NK-92 (cell line): ENCODE data around the gene C20orf141.
"Not testable (repeated sequence)": the region's sequence is repeated elsewhere in the genome, so short reads cannot be mapped to it uniquely, and the experiment has no call there.

ENCODE experiments used
- DNase-seq: peaks from one replicate; lab custom pipeline; 2025; ENCODE audit not compliant: unreplicated experiment; lab: John Stamatoyannopoulos, UW

Gene C20orf141

DNA sequence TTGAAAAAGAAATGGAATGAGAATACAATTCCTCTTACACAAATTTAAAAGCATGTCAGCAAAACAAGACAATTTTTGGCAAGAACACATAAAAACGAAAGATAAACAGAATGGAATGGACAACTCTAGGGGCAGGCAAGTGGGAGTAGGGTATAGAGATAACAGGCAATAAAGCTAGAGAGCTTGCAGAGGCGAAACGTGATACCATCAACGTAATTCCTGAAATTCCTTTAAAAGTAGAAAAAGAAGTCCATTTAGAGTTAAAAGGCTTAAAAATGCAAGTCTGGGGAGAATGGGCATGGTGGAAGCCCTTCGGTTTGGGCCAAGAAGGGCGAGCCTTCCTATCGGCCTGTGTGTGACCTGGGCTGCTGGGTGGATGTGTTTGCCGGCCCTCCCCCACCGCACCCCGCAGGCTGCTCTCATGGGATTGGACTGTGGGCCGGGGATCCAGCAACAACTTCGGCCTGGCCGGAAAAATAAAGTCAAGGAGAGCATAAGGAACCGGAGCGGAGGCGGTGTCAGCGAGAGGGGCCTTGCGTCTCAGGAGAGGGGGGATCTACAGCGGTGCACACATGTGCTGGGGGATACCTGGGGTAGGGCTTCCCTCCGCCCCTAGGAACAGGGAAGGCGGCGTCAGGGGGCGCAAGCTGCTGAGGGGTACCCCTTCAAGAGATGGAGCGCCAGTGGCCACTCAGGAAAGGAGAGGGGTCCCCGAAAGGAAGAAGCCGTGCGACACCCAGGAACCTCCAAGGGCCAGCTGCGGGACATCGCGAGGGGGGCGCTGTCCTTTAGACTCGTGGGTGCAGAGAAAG, 5.5 kb downstream of the C20orf141 start:
- no peak for DNase-seq

DNA sequence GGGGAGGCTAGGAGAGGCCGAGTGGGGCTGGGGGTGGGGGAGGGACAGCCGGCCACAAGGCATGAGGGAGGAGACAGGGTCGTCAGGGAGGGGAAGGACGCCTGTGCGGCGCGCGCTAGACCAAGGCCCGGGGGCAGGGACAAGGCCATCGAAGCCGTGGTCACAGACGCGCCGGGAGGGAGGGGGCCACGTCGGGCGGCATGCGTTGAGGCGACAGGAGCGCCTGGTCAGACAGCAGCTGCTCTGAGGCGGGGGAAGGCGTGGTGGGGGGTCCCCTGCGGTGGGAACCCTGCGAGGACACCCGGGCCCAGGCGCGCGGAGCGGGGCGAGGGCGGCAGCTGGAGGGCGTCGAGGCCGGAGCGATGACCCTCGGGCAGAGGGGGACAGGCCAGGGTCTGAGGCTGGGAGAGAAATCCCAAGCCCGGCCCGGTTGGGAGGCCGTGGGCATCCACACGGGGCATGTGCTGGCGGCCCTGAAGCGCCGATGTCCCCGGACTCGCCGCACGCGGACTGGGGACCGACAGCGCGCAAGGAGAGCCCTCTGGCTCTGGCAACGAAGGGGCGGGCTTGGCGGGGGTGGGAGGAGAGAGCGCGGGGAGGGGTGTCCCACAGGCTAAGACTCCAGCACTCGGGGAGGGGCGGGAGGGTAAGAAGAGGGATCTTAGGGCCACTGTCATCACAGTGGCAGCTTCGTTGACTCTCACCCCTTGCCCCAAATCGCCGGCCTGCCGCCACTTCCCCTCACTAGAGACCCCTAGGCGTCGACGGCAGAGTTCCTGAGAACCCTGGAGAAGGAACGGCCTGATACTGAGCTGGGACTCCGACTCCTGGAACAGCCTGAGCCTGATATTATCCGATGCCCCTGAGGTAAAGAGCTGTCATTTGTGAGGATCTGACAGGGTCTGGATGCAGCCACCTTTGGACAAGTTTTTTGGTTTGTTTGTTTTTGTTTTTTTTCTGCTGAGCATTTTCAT, 6.4 kb downstream of the C20orf141 start:
- no peak for DNase-seq

DNA sequence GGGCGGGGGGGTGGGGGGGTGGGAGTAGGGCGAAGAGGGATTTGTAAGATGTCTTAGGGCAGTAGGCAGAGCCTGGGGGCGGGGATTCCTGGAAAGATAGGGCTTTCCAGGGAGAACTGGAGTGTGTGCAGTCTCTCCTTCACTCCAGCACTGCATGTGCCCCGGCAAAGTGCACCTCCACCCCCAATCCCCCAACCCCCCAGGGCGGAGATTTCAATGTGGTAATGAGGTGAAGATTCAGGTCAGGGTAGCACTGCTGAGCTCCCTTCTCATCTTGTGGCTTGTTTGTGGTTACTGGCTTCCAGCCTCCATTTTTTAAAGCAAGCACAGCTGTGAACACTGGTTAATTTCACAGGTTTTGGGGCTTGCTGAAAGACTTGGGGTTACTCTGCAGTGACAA, 7.3 kb downstream of the C20orf141 start:
- no peak for DNase-seq

DNA sequence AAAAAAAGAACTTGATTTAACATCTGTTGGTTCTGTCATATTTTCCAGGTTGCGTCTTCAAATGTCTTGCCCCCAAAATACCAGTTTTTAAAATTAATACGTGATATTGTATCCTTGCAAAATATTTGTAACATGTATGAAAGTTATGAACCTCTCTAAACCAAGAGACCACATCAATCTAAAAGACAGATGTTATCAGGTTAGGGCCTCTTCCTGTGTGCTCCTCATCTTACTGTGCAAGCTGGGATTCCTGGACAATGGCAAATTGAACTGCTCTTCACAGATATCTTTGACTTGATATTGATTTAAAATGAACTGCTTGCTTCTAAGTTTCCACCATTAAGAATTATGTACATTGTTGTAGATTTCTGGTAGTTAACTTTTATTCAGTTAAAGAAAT, 11.0 kb downstream of the C20orf141 start:
- no peak for DNase-seq

DNA sequence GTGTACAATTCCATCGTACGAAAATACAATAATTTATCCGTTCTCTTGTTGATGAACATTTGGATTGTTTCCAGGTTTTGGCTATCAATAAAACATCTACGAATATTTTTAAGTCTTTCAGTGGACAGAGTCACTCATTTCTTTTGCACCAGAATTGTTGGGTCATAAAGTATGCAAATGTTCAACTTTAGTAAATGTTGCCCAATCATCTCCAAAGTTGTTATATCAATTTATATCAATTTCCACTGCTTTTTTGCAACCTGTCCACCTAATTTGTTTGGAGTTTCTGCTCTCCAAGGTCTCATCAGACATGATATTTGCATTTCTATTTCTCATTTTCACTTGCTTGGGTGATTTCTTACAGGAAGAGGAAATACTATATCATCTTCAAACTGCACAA, 11.9 kb downstream of the C20orf141 start:
- no peak for DNase-seq

DNA sequence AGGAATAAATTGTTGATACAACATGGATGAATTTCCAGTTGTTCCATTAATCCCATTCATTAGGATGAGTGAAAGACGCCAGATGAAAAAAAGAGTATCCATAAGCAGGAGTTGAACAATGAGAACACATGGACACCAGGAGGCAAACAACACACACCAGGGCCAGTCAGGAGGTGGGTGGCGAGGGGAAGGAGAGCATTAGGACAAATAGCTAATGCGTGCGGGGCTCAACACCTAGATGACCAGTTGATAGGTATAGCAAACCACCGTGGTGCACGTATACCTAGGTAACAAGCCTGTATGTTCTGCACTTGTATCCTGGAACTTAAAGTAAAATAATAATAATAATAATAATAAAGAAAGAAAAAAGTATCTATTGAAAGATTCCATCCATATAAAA, 14.6 kb downstream of the C20orf141 start:
- no peak for DNase-seq

DNA sequence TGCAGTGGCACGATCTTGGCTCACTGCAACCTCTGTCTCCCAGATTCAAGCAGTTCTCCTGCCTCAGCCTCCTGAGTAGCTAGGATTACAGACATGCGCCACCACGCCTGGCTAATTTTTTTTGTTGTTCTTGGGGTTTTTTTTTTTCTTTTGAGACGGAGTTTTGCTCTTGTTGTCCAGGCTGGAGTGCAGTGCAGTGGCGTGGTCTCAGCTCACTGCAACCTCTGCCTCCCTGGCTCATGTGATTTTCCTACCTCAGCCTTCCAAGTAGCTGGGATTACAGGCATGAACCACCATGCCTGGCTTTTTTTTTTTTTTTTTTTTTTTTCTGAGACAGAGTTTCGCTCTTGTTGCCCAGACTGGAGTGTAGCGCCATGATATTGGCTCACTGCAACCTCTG, 16.4 kb downstream of the C20orf141 start:
- DNase-seq, result not testable (repeated sequence)

DNA sequence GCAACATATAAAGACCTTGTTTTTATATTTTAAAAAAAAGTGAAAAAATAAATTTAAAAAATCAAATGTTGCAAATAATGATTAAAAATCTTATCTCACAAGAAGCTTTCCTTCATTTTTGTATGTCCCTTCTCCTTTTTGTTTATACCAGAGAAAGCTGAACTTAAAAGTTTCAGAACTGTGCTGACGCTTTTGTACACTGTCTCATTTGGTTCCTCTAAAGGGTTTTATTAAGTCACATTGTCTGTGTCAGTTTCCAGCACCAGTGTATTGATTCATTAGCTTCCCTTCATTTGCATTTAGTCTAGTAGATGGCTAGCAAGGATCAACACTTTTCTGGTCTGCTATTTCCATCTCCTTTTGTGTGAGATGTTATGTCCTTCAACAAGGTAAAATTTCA, 19.0 kb downstream of the C20orf141 start:
- no peak for DNase-seq

DNA sequence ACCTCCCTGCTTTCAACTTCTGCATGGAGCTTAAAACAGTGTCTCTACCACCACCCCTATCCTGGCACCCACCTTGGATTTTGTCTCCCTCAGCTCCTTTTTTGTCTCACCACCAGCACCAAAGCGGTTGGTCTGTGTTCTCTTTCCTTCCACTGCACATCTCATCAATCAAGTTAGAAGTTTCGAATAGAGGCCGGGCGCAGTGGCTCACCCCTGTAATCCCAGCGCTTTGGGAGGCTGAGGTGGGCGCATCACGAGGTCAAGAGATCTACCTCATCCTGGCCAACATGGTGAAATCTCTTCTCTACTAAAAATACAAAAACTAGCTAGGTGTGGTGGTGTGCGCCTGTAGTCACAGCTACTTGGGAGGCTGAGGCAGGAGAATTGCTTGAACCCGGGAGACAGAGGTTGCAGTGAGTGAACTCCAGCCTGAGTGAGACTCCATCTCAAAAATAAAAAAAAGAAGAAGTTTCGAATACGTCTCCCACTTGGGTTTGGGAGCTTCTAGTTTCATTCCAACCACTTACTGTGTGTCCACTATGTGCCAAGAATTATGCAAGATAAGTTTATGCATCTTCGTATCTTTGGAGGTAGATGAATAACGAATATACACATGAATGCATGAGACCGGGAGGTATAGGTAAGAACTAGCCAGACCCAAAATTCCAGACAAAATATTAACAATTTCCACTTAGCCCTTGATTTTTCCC, 19.8 kb downstream of the C20orf141 start:
- DNase-seq, result no peak

DNA sequence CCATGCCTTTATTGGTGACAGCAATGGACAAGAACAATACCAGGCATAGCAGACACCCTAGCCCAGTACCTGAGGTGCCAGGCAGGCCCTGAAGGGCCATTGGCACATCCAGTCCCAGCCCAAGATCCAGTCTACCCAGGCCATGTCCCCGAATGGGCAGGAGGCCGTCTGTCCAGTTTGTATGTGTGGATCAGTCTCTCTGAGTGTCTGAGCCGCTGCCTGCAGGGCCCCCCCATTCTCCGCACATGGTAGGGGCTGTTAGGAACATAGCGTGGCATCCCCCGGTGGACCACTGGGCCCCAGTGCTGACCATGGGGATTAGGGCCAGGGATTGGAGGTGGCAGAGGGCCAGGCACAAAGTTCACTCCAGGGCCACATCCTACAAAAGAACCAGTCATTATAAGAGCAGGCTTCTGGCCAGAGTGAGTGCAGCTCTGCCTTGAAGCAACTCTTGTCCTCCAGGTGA, 20.6 kb downstream of the C20orf141 start:
- DNase-seq, result no peak

DNA sequence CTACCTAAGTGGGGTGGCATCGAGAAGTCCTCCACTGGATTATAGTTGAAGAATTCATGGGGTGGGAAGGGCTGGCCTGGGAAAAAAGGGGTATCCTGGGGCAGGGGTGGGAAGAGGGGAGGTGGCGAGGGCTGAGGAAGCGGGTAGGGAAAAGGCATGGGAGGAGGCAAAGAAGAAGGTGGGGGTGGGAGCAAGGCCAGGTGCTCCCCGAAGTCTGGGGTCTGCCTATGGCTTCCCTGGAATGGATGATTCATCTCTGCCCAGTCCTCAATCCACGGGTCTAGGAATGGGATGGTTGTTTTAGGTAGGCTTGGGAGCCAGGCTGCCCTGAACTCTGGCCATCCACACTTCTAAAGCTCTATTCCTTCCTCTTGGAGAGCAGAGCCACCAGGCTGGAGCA, 21.2 kb downstream of the C20orf141 start:
- no peak for DNase-seq

DNA sequence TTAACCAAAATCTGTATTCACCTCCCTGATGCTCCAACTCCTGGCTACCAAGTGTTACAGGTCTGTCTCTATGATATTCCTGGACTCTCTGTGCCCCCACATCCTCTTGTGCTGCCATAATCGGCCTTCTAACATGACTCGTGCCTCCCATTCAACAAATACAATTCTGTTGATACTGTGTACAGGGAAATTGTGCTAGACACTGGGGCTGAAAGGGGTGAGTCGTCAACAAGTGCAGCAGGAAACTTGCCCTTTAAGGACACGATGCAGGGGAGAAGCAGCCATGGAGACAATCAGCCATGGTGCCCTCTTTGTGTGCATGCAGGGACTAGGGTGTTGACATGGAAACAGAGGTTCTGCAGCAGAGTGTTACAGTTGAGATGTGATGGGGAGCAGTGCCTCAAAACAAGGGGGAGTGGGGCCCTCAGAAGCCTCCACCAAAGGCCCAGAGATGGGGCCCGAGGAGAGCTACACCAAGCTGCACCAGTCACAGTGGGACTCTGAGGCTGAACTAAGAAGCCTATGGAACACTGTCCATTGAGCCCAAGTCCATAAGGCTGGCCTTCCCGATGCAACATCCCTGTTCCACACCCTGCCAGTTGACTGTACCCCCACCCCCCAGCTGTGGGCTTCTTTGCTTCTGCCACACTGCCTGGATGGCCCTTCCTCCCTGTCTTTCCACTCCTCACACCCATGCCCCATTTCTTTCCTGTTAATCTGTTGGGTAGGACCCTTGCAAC, 22.6 kb downstream of the C20orf141 start:
- no peak for DNase-seq

DNA sequence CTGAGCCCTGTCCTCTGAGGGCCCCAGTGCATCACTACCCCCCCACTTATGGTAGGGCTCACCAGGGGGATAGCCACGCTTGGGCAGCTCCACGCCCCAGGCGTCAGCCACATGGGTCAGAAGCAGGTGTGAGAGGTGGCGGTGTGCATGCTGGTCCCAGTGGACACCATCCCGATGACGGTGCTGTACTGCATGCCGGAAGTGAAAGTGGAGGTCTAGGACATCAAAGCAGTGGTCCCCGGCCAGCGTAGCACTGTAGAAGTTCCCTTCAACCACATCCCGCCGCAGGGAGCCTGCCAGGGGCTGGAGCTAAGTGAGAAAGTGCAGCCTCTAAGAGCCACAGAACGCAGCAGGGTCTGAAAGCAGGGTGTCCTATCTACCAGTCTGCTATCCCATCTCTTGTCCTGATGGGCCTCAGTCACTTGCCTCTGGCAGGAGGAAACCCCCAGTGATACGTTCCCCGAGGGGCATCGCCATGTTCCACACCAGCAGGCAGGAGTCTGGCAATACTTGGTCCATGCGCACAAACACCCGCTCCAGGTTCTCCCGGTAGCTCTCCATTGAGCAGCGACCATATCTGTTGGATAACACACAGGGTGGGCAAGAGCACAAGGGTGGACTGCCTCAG, 23.5 kb downstream of the C20orf141 start:
- DNase-seq, result no peak

DNA sequence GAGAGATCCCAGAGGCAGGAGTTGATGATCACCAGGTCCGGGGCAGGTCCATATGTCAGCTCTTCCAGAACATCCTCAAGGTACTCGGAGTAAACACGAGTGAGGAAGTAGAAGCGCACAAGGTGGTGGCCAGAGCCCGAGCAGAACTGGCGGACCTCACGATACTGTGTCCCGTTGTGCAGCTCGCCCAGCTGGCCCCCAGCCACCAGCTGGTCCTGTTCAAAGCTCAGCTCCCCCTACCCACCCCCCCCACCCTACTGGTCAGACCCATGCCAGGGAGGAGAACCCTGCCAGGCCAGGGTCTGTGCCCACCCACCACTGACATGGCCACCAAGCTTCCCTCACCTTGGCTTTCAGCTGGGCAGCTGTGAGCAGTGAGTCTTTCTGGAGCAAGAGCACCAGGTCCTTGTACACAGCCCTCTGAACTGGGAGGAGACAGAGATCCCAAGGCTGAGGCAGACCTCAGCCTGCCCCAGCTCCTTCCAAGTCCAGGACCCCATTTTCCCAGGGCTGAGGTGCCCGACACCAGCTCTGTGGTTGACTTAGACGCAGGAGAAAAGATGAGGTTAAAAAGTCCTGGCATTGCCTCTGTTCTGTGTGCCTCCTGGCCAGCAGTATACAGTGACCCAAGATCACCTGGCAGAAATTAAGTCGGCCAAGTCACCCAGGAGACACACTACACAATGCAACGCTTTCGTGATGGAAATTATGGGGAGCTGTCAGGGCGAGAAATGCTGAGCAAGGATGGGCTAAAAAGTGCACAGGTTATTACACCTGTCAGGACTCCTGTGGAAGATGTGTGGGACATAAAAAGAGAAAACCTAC, 24.3 kb downstream of the C20orf141 start:
- DNase-seq, result no peak

DNA sequence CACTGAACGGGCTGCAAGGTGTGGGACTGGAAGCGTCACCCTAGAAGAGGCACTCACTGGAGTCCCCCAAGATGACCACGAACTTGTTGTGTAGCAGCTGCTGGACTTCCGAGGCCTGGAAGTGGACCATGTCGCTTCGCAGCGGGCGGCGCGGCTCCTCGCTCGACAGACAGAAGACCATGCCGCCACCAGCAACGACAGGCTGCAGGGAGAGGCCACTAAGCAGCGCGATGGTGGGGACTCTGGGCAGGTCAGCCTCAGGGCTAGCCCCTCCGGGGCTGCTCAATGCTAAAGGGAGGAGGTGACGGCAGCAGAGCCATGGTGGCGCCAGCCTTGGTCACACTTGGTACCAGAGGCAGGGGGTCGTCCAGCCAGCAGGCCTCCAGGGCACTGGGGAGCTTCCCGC, 24.9 kb downstream of the C20orf141 start:
- DNase-seq, result no peak

DNA sequence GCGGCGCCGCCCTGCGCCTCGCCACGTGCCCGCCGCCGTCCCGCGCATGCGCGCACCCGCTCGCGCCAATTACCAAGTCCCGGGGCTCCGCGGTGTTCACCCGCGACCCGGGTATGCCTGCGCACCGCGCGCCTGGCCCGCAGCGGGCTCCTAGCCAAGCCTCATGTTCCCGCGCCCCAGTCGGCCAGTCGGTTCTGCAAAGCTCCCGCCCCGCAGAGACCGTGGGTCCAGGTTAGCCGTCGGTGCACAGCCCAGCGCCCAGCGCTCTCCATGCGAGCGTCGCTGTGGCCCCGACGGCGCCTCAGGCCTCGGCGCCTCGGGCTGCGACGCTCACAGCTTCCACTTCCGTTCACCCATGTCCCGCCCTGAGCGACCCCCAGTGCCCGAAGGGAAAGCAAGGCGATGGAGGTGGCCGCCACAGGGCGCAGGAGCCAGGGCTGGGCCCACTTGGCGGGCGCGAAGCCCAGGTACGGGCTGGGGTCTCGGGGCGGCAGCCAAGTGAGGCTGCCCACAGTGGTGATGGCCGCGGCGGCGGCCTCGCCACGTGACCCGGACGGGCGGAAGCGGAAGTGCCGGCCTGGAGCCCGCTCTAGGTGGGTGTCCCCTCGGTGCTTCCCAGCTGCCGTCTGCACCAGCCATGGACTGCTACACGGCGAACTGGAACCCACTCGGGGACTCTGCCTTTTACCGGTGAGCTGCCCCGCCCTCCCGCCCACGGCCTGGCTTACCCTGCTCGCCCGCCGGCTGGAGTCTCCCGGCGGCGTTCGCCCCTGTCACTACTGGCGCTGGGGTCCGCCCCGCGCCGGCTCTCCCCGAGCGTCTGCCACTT, 25.6 kb downstream of the C20orf141 start, which contains the start of the genes PCED1A and VPS16:
Gene PCED1A, minus strand, starts transcription at position 518 of the 829 bp plus-strand sequence. CDS start 743 bp downstream, outside the sequence.
Gene VPS16, plus strand, starts transcription at position 608 of the 829 bp plus-strand sequence. Its CDS starts 30 bp downstream, at position 638.
- peak; percentile 31 for DNase-seq

DNA sequence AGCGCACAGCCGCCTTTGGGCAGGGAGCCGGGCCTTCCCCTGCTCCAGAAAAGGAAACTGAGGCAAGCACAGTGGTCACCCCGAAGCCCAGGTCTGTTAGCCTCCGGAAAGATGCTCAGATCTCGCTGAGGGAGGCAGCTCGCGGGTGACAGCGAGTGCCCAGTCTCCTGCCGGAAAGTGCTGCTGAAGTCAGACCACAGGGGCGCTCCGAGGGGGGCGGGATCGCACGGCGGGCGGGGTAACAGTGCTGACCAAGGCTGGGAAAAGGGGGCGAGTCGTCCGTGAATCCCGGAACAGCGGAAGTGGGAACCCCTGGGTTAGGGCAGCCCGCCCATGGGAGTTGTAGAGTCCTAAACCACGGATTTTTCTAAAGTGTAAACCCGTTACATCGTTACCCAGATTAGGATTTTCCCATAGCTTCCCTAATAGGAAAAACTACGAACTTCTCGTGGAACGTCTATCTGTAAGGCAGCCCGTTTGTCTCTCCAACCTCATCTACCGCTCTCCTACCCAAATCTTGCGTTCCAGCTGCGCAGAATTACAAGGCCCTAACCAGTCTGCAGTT, 26.3 kb downstream of the C20orf141 start:
- no peak for DNase-seq

DNA sequence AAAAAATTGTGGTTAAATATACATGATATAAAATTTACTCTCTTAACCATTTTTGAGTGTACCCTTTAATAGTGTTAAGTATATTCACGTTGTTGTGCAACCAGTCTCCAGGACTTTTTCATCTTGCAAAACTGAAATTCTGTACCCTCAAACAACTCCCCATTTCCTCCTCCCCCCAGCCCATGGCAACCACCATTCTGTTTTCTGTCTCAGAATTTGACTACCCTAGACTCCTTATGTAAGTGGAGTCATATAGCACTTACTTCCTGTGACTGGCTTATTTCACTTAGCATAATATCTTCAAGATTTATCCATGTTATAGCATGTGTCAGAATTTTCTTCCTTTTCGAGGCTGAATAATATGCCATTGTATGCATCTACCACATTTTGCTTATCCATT, 30.8 kb downstream of the C20orf141 start:
- no peak for DNase-seq
